Left lung (tissue), 10 donors: Measurements from ENCODE around the gene SNORC. TPM values are rescaled to one million over a fixed set of nuclear protein-coding genes. Genes with fewer than 3 reads are reported as not detected.

Experiments
- ATAC-seq: fragments of 200-7000 bp; cut with Tn5 transposase; one replicate; pipeline ENCODE4 v1.9.1; 2020; ENCODE audit warnings: moderate library complexity
- DNase-seq, 4 donors: peaks; one replicate each; pipeline ENCODE4 v3.0.0-alpha.2; 2013 to 2020
- H3K27ac ChIP-seq, 2 donors: fragments of 200-600 bp; sonication (generic) in 1 of 2; one replicate each; pipeline versions ENCODE4 v1.5.0 to v1.8.0; 2020 to 2021
- H3K27me3 ChIP-seq, 2 donors: fragments of 200-600 bp; sonication (generic) in 1 of 2; one replicate each; pipeline versions ENCODE4 v1.5.0 to v1.8.0; 2020 to 2021
- H3K36me3 ChIP-seq, 2 donors: fragments of 200-600 bp; sonication (generic) in 1 of 2; one replicate each; pipeline versions ENCODE4 v1.5.0 to v1.8.0; 2020 to 2021
- H3K4me1 ChIP-seq, 2 donors: fragments of 200-600 bp; one replicate each; pipeline ENCODE4 v1.8.0; 2021
- H3K4me3 ChIP-seq, 2 donors: fragments of 200-600 bp; sonication (generic) in 1 of 2; one replicate each; pipeline versions ENCODE4 v1.5.0 to v1.8.0; 2020 to 2021; ENCODE audit warnings: mild to moderate bottlenecking in 1 of 2
- H3K9me3 ChIP-seq, 2 donors: fragments of 200-600 bp; sonication (generic) in 1 of 2; one replicate each; pipeline versions ENCODE4 v1.5.0 to v1.8.0; 2020 to 2021
- CTCF ChIP-seq, 2 donors: fragments of 200-600 bp; sonication (generic) in 1 of 2; IDR thresholded peaks; one replicate each; pipeline versions ENCODE4 v1.5.0 to v1.8.0; 2021; ENCODE audit warnings: antibody characterized with exemption in 2 of 2
- intact Hi-C, 2 donors: fragments of 100-400 bp; cut with DNase I; formaldehyde crosslinking; loops; one replicate each; pipeline versions ENCODE4 v1.11.2 to v1.14.2; 2022
- polyA plus RNA-seq, 6 donors: library from polyadenylated mRNA; unstranded; fragments of 120-200 nt; gene quantifications; one replicate each; pipeline ENCODE4 v1.2.1, GENCODE V29; 2013; ENCODE audit not compliant: insufficient read length in 6 of 6
- total RNA-seq, 2 donors: library from RNA; stranded (reverse); fragmentation: NEBNext Ultra II Directional; extraction: Animal tissue kit (Norgen Biotek cat#: 25700); gene quantifications; one replicate each; pipeline ENCODE4 v1.2.1, GENCODE V29; 2021
- donor health status: DM: no; HTN: yes; CAD: no.
- donor health status: DM: no; HTN: no; CAD: no.

SNORC gene
- total and polyA plus RNA-seq, 8 donors: 0.53 to 3.6 (median 1.7) TPM

- ATAC-seq (no peak), DNase-seq (no peak)
- intact Hi-C loops: no loop called here
- H3K9me3 ChIP-seq: no peaks in the 10 kb centered on the region
- no peaks in the 10 kb centered on the region for H3K4me1 ChIP-seq
- peaks cover 0 to 73% of the 10 kb centered on the region in 2 donors for H3K27me3 ChIP-seq
- TF ChIP-seq CTCF (IDR thresholded peaks at IDR 0.05): no peak
- no peak overlapping the region for H3K27ac ChIP-seq
- no peak overlapping the region for H3K4me3 ChIP-seq
- H3K36me3 ChIP-seq: no peaks in the 10 kb centered on the region
Measured at GRCh38 chr2:232920055-232920454, 50.0 kb downstream of the SNORC start.

GRCh38 chr2:232920760-232921159 lies 50.7 kb downstream of the SNORC start:
- no peak for ATAC-seq
- TF ChIP-seq CTCF (IDR thresholded peaks at IDR 0.05): no peak
- DNase-seq: no peak
- H3K27ac ChIP-seq: no peak overlapping the region
- no peaks in the 10 kb centered on the region for H3K36me3 ChIP-seq
- intact Hi-C loops: no loop called here
- H3K27me3 ChIP-seq: peaks cover under 1 to 80% of the 10 kb centered on the region in 2 donors
- H3K4me3 ChIP-seq: no peak overlapping the region
- no peaks in the 10 kb centered on the region for H3K4me1 ChIP-seq
- no peaks in the 10 kb centered on the region for H3K9me3 ChIP-seq

DNA sequence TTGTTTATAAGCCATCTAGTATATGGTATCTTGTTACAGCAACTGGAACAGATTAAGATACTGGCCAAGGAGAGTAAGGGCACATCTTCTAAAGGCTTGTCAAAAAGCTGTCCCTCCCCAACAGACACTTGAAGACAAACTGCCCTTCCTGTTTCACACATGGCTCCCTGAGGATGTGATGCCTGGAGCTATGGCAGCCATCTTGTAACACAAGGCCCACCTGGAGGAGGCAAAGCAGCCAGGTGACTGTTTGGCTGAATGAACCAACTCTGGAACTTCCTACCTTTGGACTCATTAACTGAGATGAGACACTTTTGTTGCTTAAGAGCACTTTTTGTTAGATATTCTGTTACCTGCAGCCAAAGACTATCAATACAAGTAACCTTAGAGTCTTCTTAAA lies 54.4 kb downstream of the SNORC start:
- Histone ChIP-seq H3K4me3 (no peak overlapping the region), H3K27ac (no peak overlapping the region), H3K27me3 (peaks cover 34 to 87% of the 10 kb centered on the region in 2 donors), H3K9me3 (no peaks in the 10 kb centered on the region), H3K4me1 (peaks cover 7 to 10% of the 10 kb centered on the region in 2 donors), H3K36me3 (no peaks in the 10 kb centered on the region)
- intact Hi-C loops: no loop called here
- no peak for TF ChIP-seq CTCF (IDR thresholded peaks at IDR 0.05)
- no peak for DNase-seq
- ATAC-seq: no peak

GRCh38 chr2:232925153-232925820 lies 55.2 kb downstream of the SNORC start:
- Histone ChIP-seq H3K36me3 (no peaks in the 10 kb centered on the region), H3K27ac (no peak overlapping the region), H3K4me3 (no peak overlapping the region), H3K27me3 (peaks cover 36 to 87% of the 10 kb centered on the region in 2 donors), H3K4me1 (peaks cover 7 to 10% of the 10 kb centered on the region in 2 donors), H3K9me3 (no peaks in the 10 kb centered on the region)
- intact Hi-C loops: no loop called here
- DNase-seq (no peak), ATAC-seq (no peak)
- TF ChIP-seq CTCF (IDR thresholded peaks at IDR 0.05): no peak

- peaks cover 7 to 10% of the 10 kb centered on the region in 2 donors for H3K4me1 ChIP-seq
- intact Hi-C loops: no loop called here
- no peaks in the 10 kb centered on the region for H3K36me3 ChIP-seq
- H3K9me3 ChIP-seq: no peaks in the 10 kb centered on the region
- peaks cover 36 to 87% of the 10 kb centered on the region in 2 donors for H3K27me3 ChIP-seq
- no peak for DNase-seq
- TF ChIP-seq CTCF (IDR thresholded peaks at IDR 0.05): no peak
- ATAC-seq: no peak
- H3K4me3 ChIP-seq: no peak overlapping the region
- no peak overlapping the region for H3K27ac ChIP-seq
Measured at GRCh38 chr2:232925821-232926156, 55.7 kb downstream of the SNORC start.
